Measurements from ENCODE around the gene SPAG17. TPM values are rescaled to one million over a fixed set of nuclear protein-coding genes. Genes with fewer than 3 reads are reported as not detected.

SPAG17 gene
- polyA plus RNA-seq, 1 of the 3 experiments (the other 2 are of a cell fraction) = not detected

- TF ChIP-seq USF1 (IDR thresholded peaks at IDR 0.05; ENCODE audit: borderline replicate concordance, low read depth) = no peak
- no peak for TF ChIP-seq EP300 (IDR thresholded peaks at IDR 0.05; ENCODE audit: borderline replicate concordance in 1 of 2, low read depth in 1 of 2, low read length in 1 of 2)
Measured at GRCh38 chr1:118158924-118159323, 26.1 kb downstream of the SPAG17 start (continued).

DNA sequence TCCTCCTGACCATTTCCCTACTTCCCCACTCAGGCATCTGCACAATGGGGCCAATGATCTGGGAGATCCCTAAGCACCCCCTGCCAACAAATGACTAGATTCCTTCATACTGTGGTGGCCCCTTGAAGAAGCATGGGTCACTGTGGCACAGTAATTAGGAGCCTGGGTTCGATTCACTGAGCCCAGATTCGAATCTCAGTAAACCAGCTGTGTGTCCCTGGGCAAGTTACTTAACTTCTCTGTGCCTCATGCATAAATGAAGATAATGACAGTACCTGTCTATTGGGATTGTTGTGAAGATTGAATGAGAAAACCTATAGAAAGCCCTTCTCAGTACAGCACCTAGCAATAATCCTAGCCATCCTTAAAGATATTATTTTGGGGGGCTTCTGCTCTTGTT is 27.5 kb downstream of the SPAG17 start:
- Histone ChIP-seq H3K27me3 (ENCODE audit: insufficient read depth) (no peaks in the 10 kb centered on the region; the same call in 1 of the 2 replicates), H4K20me1 (ENCODE audit: insufficient read depth) (no peaks in the 10 kb centered on the region), H3F3A (replicated peaks; ENCODE audit: insufficient read depth) (no peaks in the 10 kb centered on the region), H3K9me3 (no peaks in the 10 kb centered on the region), H3K9ac (no peak overlapping the region), H3K9me2 (no peaks in the 10 kb centered on the region), H3K4me1 (ENCODE audit: control insufficient read depth in 1 of 2, insufficient read depth in 2 of 2, low read depth in 1 of 2, low read length in 1 of 2) (no peaks in the 10 kb centered on the region), H3K27ac (ENCODE audit: low read depth in 2 of 2, low read length in 1 of 2) (no peak overlapping the region), H2AFZ (ENCODE audit: low read depth) (no peak overlapping the region), H3K79me2 (ENCODE audit: insufficient read depth) (no peaks in the 10 kb centered on the region), H3K4me2 (no peak overlapping the region), H3K36me3 (replicated peaks in 1 of 2; ENCODE audit: control insufficient read depth in 1 of 2, insufficient read depth in 2 of 2, low read length in 1 of 2) (no peaks in the 10 kb centered on the region), H3K4me3 (ENCODE audit: low read depth in 2 of 2, low read length in 1 of 2) (no peak overlapping the region)
- ChIA-PET POLR2A (no interaction called here), CTCF (no interaction called here)
- 0% methylated on average over 2 of the region's 2 CpGs for WGBS (ENCODE audit: low lambda C conversion rate)
- TF ChIP-seq GATA2 (CRISPR knock-in tag; IDR thresholded peaks at IDR 0.05) (no peak), GABPA (IDR thresholded peaks at IDR 0.05; ENCODE audit: low read depth) (no peak), ZBTB33 (IDR thresholded peaks at IDR 0.05; ENCODE audit: borderline replicate concordance, low read depth) (no peak), NRF1 (IDR thresholded peaks at IDR 0.05; ENCODE audit: low read depth, low read length) (no peak), FOSL2 (IDR thresholded peaks at IDR 0.05; ENCODE audit: borderline replicate concordance, low read depth) (no peak), RFX5 (IDR thresholded peaks at IDR 0.05; ENCODE audit: low read length) (no peak), POLR2AphosphoS5 (IDR thresholded peaks at IDR 0.05; ENCODE audit: low read depth, low read length) (no peak), SMC3 (IDR thresholded peaks at IDR 0.05; ENCODE audit: low read depth, low read length) (no peak), EP300 (IDR thresholded peaks at IDR 0.05; ENCODE audit: borderline replicate concordance in 1 of 2, low read depth in 1 of 2, low read length in 1 of 2) (no peak), IRF3 (IDR thresholded peaks at IDR 0.05; ENCODE audit: low read depth, low read length) (no peak), FOXM1 (IDR thresholded peaks at IDR 0.05; ENCODE audit: low read depth) (no peak), JUND (IDR thresholded peaks at IDR 0.05) (no peak), EZH2phosphoT487 (IDR thresholded peaks at IDR 0.05; ENCODE audit: borderline replicate concordance, low read depth) (no peak), TAF1 (IDR thresholded peaks at IDR 0.05; ENCODE audit: borderline replicate concordance, low read depth, low read length) (no peak), REST (IDR thresholded peaks at IDR 0.05; ENCODE audit: low read depth, low read length) (no peak), TEAD4 (IDR thresholded peaks at IDR 0.05; ENCODE audit: borderline replicate concordance, insufficient read depth) (no peak), SIN3A (IDR thresholded peaks at IDR 0.05; ENCODE audit: borderline replicate concordance, low read depth, low read length) (no peak), FOXJ3 (CRISPR knock-in tag; IDR thresholded peaks at IDR 0.05) (no peak)
- TF ChIP-seq, protein P1, sequence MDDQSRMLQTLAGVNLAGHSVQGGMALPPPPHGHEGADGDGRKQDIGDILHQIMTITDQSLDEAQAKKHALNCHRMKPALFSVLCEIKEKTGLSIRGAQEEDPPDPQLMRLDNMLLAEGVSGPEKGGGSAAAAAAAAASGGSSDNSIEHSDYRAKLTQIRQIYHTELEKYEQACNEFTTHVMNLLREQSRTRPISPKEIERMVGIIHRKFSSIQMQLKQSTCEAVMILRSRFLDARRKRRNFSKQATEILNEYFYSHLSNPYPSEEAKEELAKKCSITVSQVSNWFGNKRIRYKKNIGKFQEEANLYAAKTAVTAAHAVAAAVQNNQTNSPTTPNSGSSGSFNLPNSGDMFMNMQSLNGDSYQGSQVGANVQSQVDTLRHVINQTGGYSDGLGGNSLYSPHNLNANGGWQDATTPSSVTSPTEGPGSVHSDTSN (IDR thresholded peaks at IDR 0.05) = no peak
- TF ChIP-seq, protein P2, sequence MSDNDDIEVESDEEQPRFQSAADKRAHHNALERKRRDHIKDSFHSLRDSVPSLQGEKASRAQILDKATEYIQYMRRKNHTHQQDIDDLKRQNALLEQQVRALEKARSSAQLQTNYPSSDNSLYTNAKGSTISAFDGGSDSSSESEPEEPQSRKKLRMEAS (IDR thresholded peaks at IDR 0.05; ENCODE audit: low read depth) = no peak
- DNase-seq = no peak
